ENCODE data around the gene PFKL. TPM values are rescaled to one million over a fixed set of nuclear protein-coding genes. Genes with fewer than 3 reads are reported as not detected.

The PFKL gene
- total RNA-seq, 1 donor, result 106 TPM

GRCh38 chr21:44314128-44314527, 14.3 kb downstream of the PFKL start:
- H3K4me3 ChIP-seq (ENCODE audit: low read depth, low read length), result no peak overlapping the region
- DNase-seq (ENCODE audit: low read depth), result no peak
- TF ChIP-seq CTCF (IDR thresholded peaks at IDR 0.05; ENCODE audit: insufficient read depth, low read depth, low read length), result no peak

- no peak for TF ChIP-seq CTCF (IDR thresholded peaks at IDR 0.05; ENCODE audit: insufficient read depth, low read depth, low read length)
- H3K4me3 ChIP-seq (ENCODE audit: low read depth, low read length), result no peak overlapping the region
- no peak for DNase-seq (ENCODE audit: low read depth)
Observed at GRCh38 chr21:44314561-44314960, 14.7 kb downstream of the PFKL start.

- TF ChIP-seq CTCF (IDR thresholded peaks at IDR 0.05; ENCODE audit: insufficient read depth, low read depth, low read length), result no peak
- DNase-seq (ENCODE audit: low read depth), result no peak
Observed at GRCh38 chr21:44315691-44316203, 15.9 kb downstream of the PFKL start.

GRCh38 chr21:44316277-44316900, 16.5 kb downstream of the PFKL start:
- no peak overlapping the region for H3K4me3 ChIP-seq (ENCODE audit: low read depth, low read length)
- DNase-seq (ENCODE audit: low read depth), result no peak
- TF ChIP-seq CTCF (IDR thresholded peaks at IDR 0.05; ENCODE audit: insufficient read depth, low read depth, low read length), result no peak

More at GRCh38 chr21:44315691-44316203, 15.9 kb downstream of the PFKL start:
- H3K4me3 ChIP-seq (ENCODE audit: low read depth, low read length), result no peak overlapping the region

- H3K4me3 ChIP-seq (ENCODE audit: low read depth, low read length), result no peak overlapping the region
- DNase-seq (ENCODE audit: low read depth), result no peak
- TF ChIP-seq CTCF (IDR thresholded peaks at IDR 0.05; ENCODE audit: insufficient read depth, low read depth, low read length), result no peak
Observed at GRCh38 chr21:44317241-44317782, 17.5 kb downstream of the PFKL start.

- DNase-seq (ENCODE audit: low read depth), result no peak
- no peak for TF ChIP-seq CTCF (IDR thresholded peaks at IDR 0.05; ENCODE audit: insufficient read depth, low read depth, low read length)
- no peak overlapping the region for H3K4me3 ChIP-seq (ENCODE audit: low read depth, low read length)
Observed at GRCh38 chr21:44317871-44318270, 18.0 kb downstream of the PFKL start.

Data from fibroblast of villous mesenchyme (primary cell).